Measurements from ENCODE around the gene SNAPIN.

DNA sequence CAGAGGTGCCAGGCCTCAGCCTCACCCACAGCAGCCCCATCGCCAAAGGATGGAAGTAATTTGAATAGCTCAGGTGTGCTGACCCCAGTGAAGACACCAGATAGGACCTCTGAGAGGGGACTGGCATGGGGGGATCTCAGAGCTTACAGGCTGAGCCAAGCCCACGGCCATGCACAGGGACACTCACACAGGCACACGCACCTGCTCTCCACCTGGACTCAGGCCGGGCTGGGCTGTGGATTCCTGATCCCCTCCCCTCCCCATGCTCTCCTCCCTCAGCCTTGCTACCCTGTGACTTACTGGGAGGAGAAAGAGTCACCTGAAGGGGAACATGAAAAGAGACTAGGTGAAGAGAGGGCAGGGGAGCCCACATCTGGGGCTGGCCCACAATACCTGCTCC is 35.0 kb downstream of the SNAPIN start:
- TF ChIP-seq POLR2A (IDR thresholded peaks at IDR 0.05), result no peak
- TF ChIP-seq, protein P1, sequence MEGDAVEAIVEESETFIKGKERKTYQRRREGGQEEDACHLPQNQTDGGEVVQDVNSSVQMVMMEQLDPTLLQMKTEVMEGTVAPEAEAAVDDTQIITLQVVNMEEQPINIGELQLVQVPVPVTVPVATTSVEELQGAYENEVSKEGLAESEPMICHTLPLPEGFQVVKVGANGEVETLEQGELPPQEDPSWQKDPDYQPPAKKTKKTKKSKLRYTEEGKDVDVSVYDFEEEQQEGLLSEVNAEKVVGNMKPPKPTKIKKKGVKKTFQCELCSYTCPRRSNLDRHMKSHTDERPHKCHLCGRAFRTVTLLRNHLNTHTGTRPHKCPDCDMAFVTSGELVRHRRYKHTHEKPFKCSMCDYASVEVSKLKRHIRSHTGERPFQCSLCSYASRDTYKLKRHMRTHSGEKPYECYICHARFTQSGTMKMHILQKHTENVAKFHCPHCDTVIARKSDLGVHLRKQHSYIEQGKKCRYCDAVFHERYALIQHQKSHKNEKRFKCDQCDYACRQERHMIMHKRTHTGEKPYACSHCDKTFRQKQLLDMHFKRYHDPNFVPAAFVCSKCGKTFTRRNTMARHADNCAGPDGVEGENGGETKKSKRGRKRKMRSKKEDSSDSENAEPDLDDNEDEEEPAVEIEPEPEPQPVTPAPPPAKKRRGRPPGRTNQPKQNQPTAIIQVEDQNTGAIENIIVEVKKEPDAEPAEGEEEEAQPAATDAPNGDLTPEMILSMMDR (IDR thresholded peaks at IDR 0.05), result no peak
